HG02588 (cell line): ENCODE results near the gene SLC38A7.
A peak's percentile ranks its signal among the peaks of the same experiment; 100 is the strongest.
"Not testable (repeated sequence)": the region's sequence is repeated elsewhere in the genome, so short reads cannot be mapped to it uniquely, and the experiment has no call there.

ENCODE experiments used
- ATAC-seq: cut with Tn5 transposase; IDR thresholded peaks from one replicate; pipeline ENCODE4 v1.9.1; 2021; ENCODE audit warnings: mild to moderate bottlenecking, moderate library complexity; ENCODE audit not compliant: unreplicated experiment

Gene SLC38A7

GRCh38 chr16:58684354-58685083 is at the start of gene SLC38A7:
Gene SLC38A7, minus strand, starts transcription at chr16:58684770. Its CDS starts 4,644 bp downstream, at chr16:58680126.
- ATAC-seq = peak; percentile 96

GRCh38 chr16:58733671-58734458 is 49.3 kb upstream of the SLC38A7 start, which contains the start of gene GOT2:
Gene GOT2, minus strand, starts transcription at chr16:58734316. Its CDS starts 88 bp downstream, at chr16:58734228.
- ATAC-seq = peak; percentile 94

GRCh38 chr16:58733248-58733670 is 48.7 kb upstream of the SLC38A7 start:
- ATAC-seq = no peak

- ATAC-seq = peak; percentile 39
Measured at GRCh38 chr16:58732545-58733247, 48.1 kb upstream of the SLC38A7 start.

GRCh38 chr16:58730724-58731370 is 46.3 kb upstream of the SLC38A7 start:
- no peak for ATAC-seq

GRCh38 chr16:58727796-58728568 is 43.4 kb upstream of the SLC38A7 start:
- ATAC-seq = no peak

- no peak for ATAC-seq
Measured at GRCh38 chr16:58727028-58727781, 42.6 kb upstream of the SLC38A7 start.

GRCh38 chr16:58723109-58723508 is 38.5 kb upstream of the SLC38A7 start:
- ATAC-seq = no peak

- no peak for ATAC-seq
Measured at GRCh38 chr16:58717994-58718393, 33.4 kb upstream of the SLC38A7 start.

- ATAC-seq = no peak
Measured at GRCh38 chr16:58716468-58716867, 31.9 kb upstream of the SLC38A7 start.

GRCh38 chr16:58713742-58714141 is 29.2 kb upstream of the SLC38A7 start:
- ATAC-seq = no peak

GRCh38 chr16:58709333-58709732 is 24.8 kb upstream of the SLC38A7 start:
- no peak for ATAC-seq

GRCh38 chr16:58699151-58699550 is 14.6 kb upstream of the SLC38A7 start:
- no peak for ATAC-seq

GRCh38 chr16:58695368-58695767 is 10.8 kb upstream of the SLC38A7 start:
- no peak for ATAC-seq

GRCh38 chr16:58692450-58692849 is 7.9 kb upstream of the SLC38A7 start:
- ATAC-seq = no peak

GRCh38 chr16:58686985-58687706 is 2.6 kb upstream of the SLC38A7 start:
- not testable (repeated sequence) for ATAC-seq

- ATAC-seq = no peak
Measured at GRCh38 chr16:58685084-58685449, 497 bp upstream of the SLC38A7 start.

GRCh38 chr16:58684001-58684353 is 593 bp downstream of the SLC38A7 start:
- no peak for ATAC-seq

GRCh38 chr16:58679763-58680162 is 4.8 kb downstream of the SLC38A7 start:
- no peak for ATAC-seq
